HEK293 (cell line): ENCODE results near the gene KRI1.

Source experiments
- KLF16 ChIP-seq: fragments of 450-650 bp; formaldehyde crosslinking; IDR thresholded peaks from 2 replicates; pipeline ENCODE4 v1.5.1; 2017; ENCODE audit warnings: missing biosample characterization, missing genetic modification characterization
- ZNF140 ChIP-seq: fragments of 450-650 bp; formaldehyde crosslinking; IDR thresholded peaks from 2 replicates; pipeline ENCODE4 v1.5.1; 2016; ENCODE audit warnings: missing biosample characterization, missing genetic modification characterization
- ZNF239 ChIP-seq: fragments of 450-650 bp; formaldehyde crosslinking; IDR thresholded peaks from 2 replicates; pipeline ENCODE4 v1.5.1; 2016; ENCODE audit warnings: missing biosample characterization, missing genetic modification characterization
- ZNF670 ChIP-seq: fragments of 450-650 bp; formaldehyde crosslinking; IDR thresholded peaks from 2 replicates; pipeline ENCODE4 v1.5.1; 2016; ENCODE audit warnings: missing biosample characterization, missing genetic modification characterization, low read depth
- ZNF677 ChIP-seq: fragments of 450-650 bp; IDR thresholded peaks from 2 replicates; pipeline ENCODE4 v1.5.0; 2018; ENCODE audit warnings: missing biosample characterization, mild to moderate bottlenecking, missing genetic modification characterization, moderate library complexity
- TF ChIP-seq, protein P1 (sequence below): fragments of 450-650 bp; formaldehyde crosslinking; IDR thresholded peaks from 2 replicates; pipeline ENCODE4 v1.5.1; 2016; ENCODE audit warnings: missing biosample characterization, missing genetic modification characterization

GRCh38 chr19:10553943-10554381 lies 11.8 kb downstream of the KRI1 start:
- TF ChIP-seq, protein P1, sequence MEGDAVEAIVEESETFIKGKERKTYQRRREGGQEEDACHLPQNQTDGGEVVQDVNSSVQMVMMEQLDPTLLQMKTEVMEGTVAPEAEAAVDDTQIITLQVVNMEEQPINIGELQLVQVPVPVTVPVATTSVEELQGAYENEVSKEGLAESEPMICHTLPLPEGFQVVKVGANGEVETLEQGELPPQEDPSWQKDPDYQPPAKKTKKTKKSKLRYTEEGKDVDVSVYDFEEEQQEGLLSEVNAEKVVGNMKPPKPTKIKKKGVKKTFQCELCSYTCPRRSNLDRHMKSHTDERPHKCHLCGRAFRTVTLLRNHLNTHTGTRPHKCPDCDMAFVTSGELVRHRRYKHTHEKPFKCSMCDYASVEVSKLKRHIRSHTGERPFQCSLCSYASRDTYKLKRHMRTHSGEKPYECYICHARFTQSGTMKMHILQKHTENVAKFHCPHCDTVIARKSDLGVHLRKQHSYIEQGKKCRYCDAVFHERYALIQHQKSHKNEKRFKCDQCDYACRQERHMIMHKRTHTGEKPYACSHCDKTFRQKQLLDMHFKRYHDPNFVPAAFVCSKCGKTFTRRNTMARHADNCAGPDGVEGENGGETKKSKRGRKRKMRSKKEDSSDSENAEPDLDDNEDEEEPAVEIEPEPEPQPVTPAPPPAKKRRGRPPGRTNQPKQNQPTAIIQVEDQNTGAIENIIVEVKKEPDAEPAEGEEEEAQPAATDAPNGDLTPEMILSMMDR (tag by site-specific recombination), result no peak
- TF ChIP-seq ZNF239 (tag by site-specific recombination) (no peak), ZNF677 (tag by site-specific recombination) (no peak), ZNF670 (tag by site-specific recombination) (no peak), ZNF140 (tag by site-specific recombination) (no peak), KLF16 (tag by site-specific recombination) (no peak)
